Neural progenitor cell (in vitro differentiated cells): Measurements from ENCODE around the gene GFAP.

Experiments
- CTCF ChIP-seq: fragments of 200-600 bp; sonication (generic); IDR thresholded peaks from 2 replicates; pipeline ENCODE4 v1.5.1; 2017; ENCODE audit warnings: antibody characterized with exemption, mild to moderate bottlenecking
- EZH2 ChIP-seq: fragments of 200-600 bp; sonication (generic); IDR thresholded peaks from 2 replicates; pipeline ENCODE4 v1.6.1; 2017; ENCODE audit warnings: antibody characterized with exemption, mild to moderate bottlenecking, moderate library complexity
- EZH2phosphoT487 ChIP-seq: fragments of 200-600 bp; sonication (generic); IDR thresholded peaks from 2 replicates; pipeline ENCODE4 v1.6.1; 2017; ENCODE audit warnings: antibody characterized with exemption

- TF ChIP-seq EZH2phosphoT487 = no peak
- TF ChIP-seq CTCF = no peak
- no peak for TF ChIP-seq EZH2
Observed at GRCh38 chr17:44922746-44923470, 7.6 kb upstream of the GFAP start.
